Gastroesophageal sphincter (tissue), 4 donors: ENCODE data around the gene MIPEP. TPM values are rescaled to one million over a fixed set of nuclear protein-coding genes. Genes with fewer than 3 reads are reported as not detected.

Experiments used
- ATAC-seq: fragments of 150-250 bp; one replicate; pipeline ENCODE4 v1.9.1; 2016; ENCODE audit warnings: mild to moderate bottlenecking, moderate library complexity
- H3K27ac ChIP-seq, 4 donors: fragments of 200-600 bp; sonication (generic) in 3 of 4; 1 replicate in 3 of 4; 2 replicates in 1 of 4; pipeline ENCODE4 v1.5.1; 2016 to 2019
- H3K27me3 ChIP-seq: fragments of 200-600 bp; sonication (generic); one replicate; pipeline ENCODE4 v1.5.1; 2019
- H3K36me3 ChIP-seq, 2 donors: fragments of 200-600 bp; sonication (generic); one replicate each; pipeline ENCODE4 v1.5.1; 2019; ENCODE audit warnings: control low read depth in 1 of 2
- H3K4me1 ChIP-seq, 3 donors: fragments of 200-600 bp; sonication (generic); 1 replicate in 2 of 3; 2 replicates in 1 of 3; pipeline ENCODE4 v1.5.1; 2016 to 2019; ENCODE audit warnings: control low read depth in 2 of 3
- H3K4me3 ChIP-seq, 2 donors: fragments of 200-600 bp; sonication (generic); one replicate each; pipeline ENCODE4 v1.5.1; 2019; ENCODE audit warnings: mild to moderate bottlenecking in 1 of 2, moderate library complexity in 1 of 2
- H3K9me3 ChIP-seq, 3 donors: fragments of 200-600 bp; sonication (generic); one replicate each; pipeline ENCODE4 v1.5.1; 2017 to 2019; ENCODE audit warnings: control low read depth in 2 of 3
- CTCF ChIP-seq, 4 experiments: fragments of 200-600 bp in 2 of 4; fragments of 450-650 bp in 2 of 4; sonication (generic) in 1 of 4; IDR thresholded peaks; one replicate each; pipeline ENCODE4 v1.5.1; 2017 to 2019; ENCODE audit warnings: antibody characterized with exemption in 4 of 4, mild to moderate bottlenecking in 2 of 4, moderate library complexity in 2 of 4
- EP300 ChIP-seq: sonication (generic); formaldehyde crosslinking; IDR thresholded peaks from one replicate; pipeline ENCODE4 v1.6.1; 2017; ENCODE audit warnings: antibody characterized with exemption, mild to moderate bottlenecking
- POLR2A ChIP-seq, 2 donors: fragments of 450-650 bp; IDR thresholded peaks; one replicate each; pipeline ENCODE4 v1.6.1; 2017; ENCODE audit warnings: antibody characterized with exemption in 2 of 2, mild to moderate bottlenecking in 2 of 2, moderate library complexity in 1 of 2
- POLR2AphosphoS5 ChIP-seq: sonication (generic); formaldehyde crosslinking; IDR thresholded peaks from one replicate; pipeline ENCODE4 v1.6.1; 2017; ENCODE audit warnings: antibody characterized with exemption
- WGBS, 2 donors: methylation state at CpG; one replicate each; pipeline ENCODE4 v1.1.5; 2018; ENCODE audit warnings: low coverage in 1 of 2; 5-methylcytosine and 5-hydroxymethylcytosine counted together
- total RNA-seq, 4 donors: library from RNA; depleted of rRNA; stranded (reverse); fragments of >200 nt; gene quantifications; one replicate each; pipeline ENCODE4 v1.1.0, GENCODE V29; 2016

The MIPEP gene
- total RNA-seq, 4 donors from 2014 or later = 12.4 to 27.4 (median 20.3) TPM

DNA sequence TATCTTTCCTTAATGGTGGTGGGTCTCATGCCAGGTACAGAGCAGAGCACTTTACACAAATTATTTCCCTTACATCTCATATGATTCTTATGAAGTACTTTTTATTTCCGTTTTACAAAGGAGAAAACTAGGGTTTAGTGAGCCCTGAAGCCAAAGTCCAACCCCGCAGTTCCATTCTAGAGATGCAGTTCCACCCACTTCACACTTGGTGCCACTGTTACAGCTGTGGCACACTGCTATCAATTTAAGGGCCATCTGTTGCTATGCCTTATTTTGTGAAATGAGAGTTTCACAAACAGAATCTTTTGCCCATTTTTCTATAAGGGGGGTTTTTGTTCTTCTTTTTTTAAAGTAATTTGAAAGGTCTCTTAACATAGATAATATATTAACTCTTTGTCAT lies 12.9 kb downstream of the MIPEP start:
- peaks cover 0 to 4% (median 0%) of the 10 kb centered on the region in 3 donors for H3K4me1 ChIP-seq
- H3K4me3 ChIP-seq = no peak overlapping the region
- TF ChIP-seq POLR2A (IDR thresholded peaks at IDR 0.05) (no peak), CTCF (IDR thresholded peaks at IDR 0.05) (peak in 1 of 4 experiments; percentile 11)
- no peak overlapping the region for H3K27ac ChIP-seq
- ATAC-seq = no peak
- H3K36me3 ChIP-seq = peaks cover 0 to 23% of the 10 kb centered on the region in 2 donors
- 69 to 79% methylated on average over 2 of the region's 2 CpGs for WGBS, 2 donors
- no peaks in the 10 kb centered on the region for H3K9me3 ChIP-seq
- H3K27me3 ChIP-seq = no peaks in the 10 kb centered on the region

GRCh38 chr13:23871616-23872220 lies 17.5 kb downstream of the MIPEP start:
- no peaks in the 10 kb centered on the region for H3K9me3 ChIP-seq
- WGBS, 2 donors = 64 to 86% methylated on average over 2 of the region's 2 CpGs
- H3K4me1 ChIP-seq = peaks cover 0 to 12% (median 0%) of the 10 kb centered on the region in 3 donors
- H3K27ac ChIP-seq = no peak overlapping the region
- TF ChIP-seq EP300 = no peak
- TF ChIP-seq POLR2A (IDR thresholded peaks at IDR 0.05) = no peak
- TF ChIP-seq CTCF (IDR thresholded peaks at IDR 0.05) = peak; percentile 47 to 74 (median 68)
- TF ChIP-seq POLR2AphosphoS5 = no peak
- H3K36me3 ChIP-seq = peaks cover 0 to 17% of the 10 kb centered on the region in 2 donors
- no peak for ATAC-seq
- no peaks in the 10 kb centered on the region for H3K27me3 ChIP-seq
- no peak overlapping the region for H3K4me3 ChIP-seq

- Histone ChIP-seq H3K4me1 (peaks cover 0 to 12% (median 0%) of the 10 kb centered on the region in 3 donors), H3K4me3 (no peak overlapping the region), H3K36me3 (peaks cover 0 to 17% of the 10 kb centered on the region in 2 donors), H3K9me3 (no peaks in the 10 kb centered on the region), H3K27ac (no peak overlapping the region), H3K27me3 (no peaks in the 10 kb centered on the region)
- no peak for ATAC-seq
- WGBS, 2 donors = 76 to 87% methylated on average over 5 to 12 of the region's 12 CpGs
- TF ChIP-seq EP300 (no peak), POLR2AphosphoS5 (no peak), CTCF (IDR thresholded peaks at IDR 0.05) (no peak), POLR2A (IDR thresholded peaks at IDR 0.05) (no peak)
These were observed 18.7 kb downstream of the MIPEP start for GRCh38 chr13:23870356-23871140.

DNA sequence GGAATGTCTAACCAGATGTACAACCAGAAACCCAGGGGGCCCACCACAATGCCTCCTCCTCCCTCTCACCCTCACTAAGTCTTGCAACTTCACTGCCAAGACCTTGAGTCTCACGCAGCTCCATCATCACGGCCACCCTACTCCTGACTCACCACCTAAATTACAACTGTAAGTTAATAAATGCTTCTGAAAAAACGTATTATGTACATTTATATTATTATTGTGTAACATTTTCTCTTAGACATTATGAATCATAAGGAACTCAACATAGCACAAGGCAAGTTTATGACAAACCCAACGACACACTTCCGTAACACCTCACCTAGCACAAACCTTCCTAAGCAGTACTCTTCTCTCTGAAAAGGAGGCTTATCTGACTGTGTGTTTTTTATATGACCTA lies 20.7 kb downstream of the MIPEP start:
- TF ChIP-seq POLR2AphosphoS5 (no peak), CTCF (IDR thresholded peaks at IDR 0.05) (no peak), POLR2A (IDR thresholded peaks at IDR 0.05) (no peak), EP300 (no peak)
- Histone ChIP-seq H3K27me3 (no peaks in the 10 kb centered on the region), H3K27ac (no peak overlapping the region), H3K4me1 (peaks cover 0 to 12% (median 0%) of the 10 kb centered on the region in 3 donors), H3K36me3 (peaks cover 0 to 17% of the 10 kb centered on the region in 2 donors), H3K4me3 (no peak overlapping the region), H3K9me3 (no peaks in the 10 kb centered on the region)
- WGBS, 2 donors = 81 to 84% methylated on average over 5 of the region's 5 CpGs
- no peak for ATAC-seq
